ES-I3 (cell line): ENCODE data around the gene DCAF4.
"Not testable (repeated sequence)": the region's sequence is repeated elsewhere in the genome, so short reads cannot be mapped to it uniquely, and the experiment has no call there.

Experiments
- H3K36me3 ChIP-seq: 2 replicates; pipeline ENCODE4 v1.6.1; 2013; ENCODE audit warnings: mild to moderate bottlenecking, low read length, control low read depth, moderate library complexity; ENCODE audit not compliant: insufficient read depth
- H3K4me1 ChIP-seq: 2 replicates; pipeline ENCODE4 v1.6.1; 2013; ENCODE audit warnings: mild to moderate bottlenecking, control low read depth, low read length; ENCODE audit not compliant: insufficient read depth
- H3K9ac ChIP-seq: 2 replicates; pipeline ENCODE4 v1.6.1; 2013; ENCODE audit warnings: low read depth, mild to moderate bottlenecking, low read length, moderate library complexity
- H3K9me3 ChIP-seq: 2 replicates; pipeline ENCODE4 v1.6.1; 2013; ENCODE audit warnings: mild to moderate bottlenecking, low read length, moderate library complexity; ENCODE audit not compliant: control insufficient read depth, insufficient read depth

The DCAF4 gene

GRCh38 chr14:72958548-72958947 is 32.3 kb downstream of the DCAF4 start:
- Histone ChIP-seq H3K9ac (no peak overlapping the region), H3K4me1 (no peaks in the 10 kb centered on the region; the same call in 1 of the 2 replicates), H3K36me3 (peaks cover 14% of the 10 kb centered on the region), H3K9me3 (no peaks in the 10 kb centered on the region)

GRCh38 chr14:72961016-72961415 is 34.8 kb downstream of the DCAF4 start:
- not testable (repeated sequence) for H3K9me3 ChIP-seq, H3K4me1 ChIP-seq, H3K9ac ChIP-seq
- peaks cover 12% of the 10 kb centered on the region for H3K36me3 ChIP-seq

GRCh38 chr14:72961579-72962335 is 35.5 kb downstream of the DCAF4 start:
- peaks cover 7% of the 10 kb centered on the region for H3K36me3 ChIP-seq
- H3K4me1 ChIP-seq: no peaks in the 10 kb centered on the region; the same call in 1 of the 2 replicates
- no peaks in the 10 kb centered on the region for H3K9me3 ChIP-seq
- no peak overlapping the region for H3K9ac ChIP-seq

DNA sequence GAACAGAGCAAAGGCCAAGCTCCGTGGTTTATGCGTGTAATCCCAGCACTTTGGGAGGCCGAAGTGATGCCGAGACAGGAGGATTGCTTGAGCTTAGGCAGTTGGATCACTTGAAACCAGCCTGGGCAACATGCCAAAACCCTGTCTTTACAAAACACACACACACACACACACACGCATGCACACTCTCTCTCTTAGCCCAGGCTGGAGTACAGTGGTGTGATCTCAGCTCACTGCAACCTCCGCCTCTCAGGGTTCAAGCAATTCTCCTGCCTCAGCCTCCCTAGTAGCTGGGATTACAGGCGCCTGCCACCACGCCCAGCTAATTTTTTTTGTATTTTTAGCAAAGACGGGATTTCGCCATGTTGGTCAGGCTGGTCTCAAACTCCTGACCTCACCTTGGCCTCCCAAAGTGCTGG is 36.1 kb downstream of the DCAF4 start:
- not testable (repeated sequence) for H3K9me3 ChIP-seq, H3K9ac ChIP-seq, H3K36me3 ChIP-seq, H3K4me1 ChIP-seq

DNA sequence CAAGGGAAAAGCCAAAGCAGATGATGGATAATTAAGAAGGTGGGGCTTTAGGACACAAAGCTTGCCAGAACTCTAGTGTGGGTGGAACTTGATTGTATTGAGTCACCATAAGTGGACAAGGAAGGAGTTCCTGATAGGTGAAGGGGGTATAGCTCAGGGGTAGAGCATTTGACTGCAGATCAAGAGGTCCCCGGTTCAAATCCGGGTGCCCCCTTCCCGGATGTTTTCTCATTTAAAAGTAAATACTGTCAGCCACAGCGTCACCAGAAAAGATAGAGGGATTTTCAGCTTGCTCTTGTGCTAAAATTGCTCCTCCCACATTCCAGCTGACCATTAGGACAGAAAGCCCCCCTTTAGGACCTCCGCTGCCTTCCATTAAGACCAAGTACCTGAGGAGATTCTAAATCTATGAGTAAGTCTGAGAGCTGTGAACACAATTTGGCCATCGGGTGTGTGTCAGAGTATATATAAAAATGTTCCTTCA is 36.6 kb downstream of the DCAF4 start:
- no peak overlapping the region for H3K9ac ChIP-seq
- H3K9me3 ChIP-seq: no peaks in the 10 kb centered on the region
- peaks cover 7% of the 10 kb centered on the region for H3K36me3 ChIP-seq
- H3K4me1 ChIP-seq: no peaks in the 10 kb centered on the region; the same call in 1 of the 2 replicates

- H3K36me3 ChIP-seq: no peaks in the 10 kb centered on the region
These were observed 39.0 kb downstream of the DCAF4 start for GRCh38 chr14:72965249-72965648.

DNA sequence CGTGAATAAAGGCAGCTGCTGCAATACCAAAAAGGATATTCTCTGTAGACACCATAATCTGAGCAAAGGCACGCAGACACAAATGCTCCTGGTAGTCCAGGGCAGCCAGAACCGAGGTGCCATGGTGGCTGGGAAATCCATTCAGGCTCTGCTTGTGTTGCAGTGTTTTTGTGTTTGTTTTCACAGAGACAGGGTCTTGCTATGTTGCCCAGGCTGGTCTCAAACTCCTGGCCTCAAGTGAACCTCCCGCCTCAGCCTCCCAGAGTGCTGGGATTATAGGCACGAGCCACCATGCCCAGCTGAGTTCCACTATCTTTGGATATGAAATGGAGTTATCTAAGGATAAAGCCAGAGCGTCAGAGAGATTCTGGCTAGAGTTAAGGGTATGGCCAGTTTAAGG is 39.8 kb downstream of the DCAF4 start:
- Histone ChIP-seq H3K4me1 (no peaks in the 10 kb centered on the region; the same call in 1 of the 2 replicates), H3K9me3 (no peaks in the 10 kb centered on the region), H3K9ac (no peak overlapping the region), H3K36me3 (no peaks in the 10 kb centered on the region)

More at GRCh38 chr14:72965249-72965648, 39.0 kb downstream of the DCAF4 start:
- Histone ChIP-seq H3K4me1 (no peaks in the 10 kb centered on the region; the same call in 1 of the 2 replicates), H3K9me3 (no peaks in the 10 kb centered on the region), H3K9ac (no peak overlapping the region)

DNA sequence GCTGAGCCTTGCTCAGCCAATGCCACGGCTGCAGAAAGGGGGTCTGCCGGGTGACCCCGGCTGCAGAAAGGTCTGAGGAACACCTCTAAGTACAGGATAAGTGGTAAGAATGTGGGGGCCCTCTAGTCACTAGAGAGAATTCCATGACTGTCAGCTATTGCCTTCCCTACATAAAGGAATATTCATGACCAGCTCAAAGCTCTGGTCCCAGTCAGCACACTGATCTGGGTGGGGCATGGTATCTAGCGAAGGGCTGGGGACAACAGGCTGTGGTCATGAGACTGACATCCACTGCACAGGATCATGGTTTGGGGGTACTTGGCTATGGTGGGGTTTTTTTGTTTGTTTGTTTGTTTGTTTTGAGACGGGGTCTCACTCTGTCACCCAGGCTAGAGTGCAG is 42.1 kb downstream of the DCAF4 start:
- Histone ChIP-seq H3K4me1 (no peaks in the 10 kb centered on the region), H3K36me3 (no peaks in the 10 kb centered on the region), H3K9ac (no peak overlapping the region), H3K9me3 (no peaks in the 10 kb centered on the region)

DNA sequence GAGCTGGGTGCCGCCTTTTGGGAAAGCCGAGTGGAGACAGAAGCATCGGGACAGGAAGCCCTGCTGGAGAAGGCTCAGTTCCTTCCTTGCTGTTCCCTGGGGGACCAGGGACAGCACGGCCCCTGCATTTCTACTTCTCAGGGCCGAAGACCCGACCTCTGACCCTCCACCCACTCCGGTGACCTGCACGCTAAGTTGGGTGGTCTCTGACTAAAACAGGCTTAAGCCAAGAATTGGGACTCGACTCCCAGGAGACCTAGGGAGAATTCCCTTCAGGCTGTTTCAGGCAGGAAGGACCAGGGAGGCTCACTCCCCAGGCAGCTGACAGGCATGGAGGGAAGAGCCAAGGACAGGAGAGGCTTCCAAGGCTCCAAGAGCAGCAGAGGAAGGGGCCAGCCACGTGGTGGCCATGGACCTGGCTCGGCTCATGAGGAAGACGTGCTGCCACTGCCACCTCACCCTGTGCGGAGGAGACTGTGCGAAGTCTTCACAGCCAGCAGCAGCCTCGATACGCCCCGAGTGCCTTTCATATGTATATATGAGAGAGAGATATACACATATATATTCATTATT is 43.9 kb downstream of the DCAF4 start:
- no peaks in the 10 kb centered on the region for H3K36me3 ChIP-seq
- H3K9me3 ChIP-seq: no peaks in the 10 kb centered on the region
- H3K9ac ChIP-seq: no peak overlapping the region
- H3K4me1 ChIP-seq: no peaks in the 10 kb centered on the region

DNA sequence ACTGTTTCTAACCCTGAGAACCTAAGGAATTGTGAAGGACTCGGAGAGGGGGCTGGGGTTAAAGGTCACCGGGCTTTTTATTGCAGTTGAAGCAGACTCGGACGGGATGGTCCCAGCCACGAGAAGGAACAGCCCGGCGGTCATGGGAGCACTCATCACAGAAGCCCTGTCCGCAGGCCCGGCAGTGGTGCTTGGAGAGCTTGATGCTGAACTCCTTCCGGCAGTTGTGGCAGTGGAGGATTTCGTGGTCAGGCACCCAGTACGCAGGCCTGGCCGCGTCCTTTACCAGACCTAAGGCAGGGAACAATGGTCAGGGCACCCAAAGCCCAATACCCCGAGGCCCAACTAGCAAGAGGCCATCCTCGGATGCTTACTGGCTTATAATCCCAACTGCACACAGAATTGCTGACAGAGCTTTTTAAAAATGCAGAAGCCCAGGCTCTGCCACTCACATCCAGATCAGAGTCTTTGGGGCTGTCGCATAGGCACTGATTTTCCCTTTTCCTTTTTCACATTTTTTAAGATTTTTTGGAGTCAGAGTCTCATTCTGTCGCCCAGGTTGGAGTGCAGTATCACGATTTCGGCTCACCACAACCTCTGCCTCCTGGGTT is 44.7 kb downstream of the DCAF4 start:
- Histone ChIP-seq H3K4me1 (no peaks in the 10 kb centered on the region), H3K36me3 (no peaks in the 10 kb centered on the region), H3K9ac (no peak overlapping the region), H3K9me3 (no peaks in the 10 kb centered on the region)

DNA sequence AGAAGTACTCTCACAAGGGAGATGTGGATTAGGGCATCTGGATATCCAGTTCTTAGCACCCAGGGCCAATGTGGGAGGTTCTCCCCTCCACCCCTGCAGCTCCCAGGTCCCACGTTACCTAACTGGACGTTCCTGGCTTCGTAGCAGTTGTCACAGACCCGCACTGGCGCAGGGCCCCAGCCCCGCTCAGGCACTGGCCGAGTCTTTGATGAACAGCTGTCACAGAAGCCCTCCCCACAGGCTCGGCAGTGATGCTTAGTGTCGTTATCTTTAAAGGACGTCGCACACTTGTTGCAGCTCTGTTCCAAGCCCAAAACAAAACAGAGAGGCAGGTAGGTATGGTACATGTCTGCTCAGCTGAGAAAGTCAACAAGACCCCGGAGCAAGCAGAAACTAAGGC is 48.4 kb downstream of the DCAF4 start:
- no peaks in the 10 kb centered on the region for H3K4me1 ChIP-seq
- H3K9me3 ChIP-seq: no peaks in the 10 kb centered on the region
- H3K9ac ChIP-seq: no peak overlapping the region
- no peaks in the 10 kb centered on the region; the same call in 1 of the 2 replicates for H3K36me3 ChIP-seq

DNA sequence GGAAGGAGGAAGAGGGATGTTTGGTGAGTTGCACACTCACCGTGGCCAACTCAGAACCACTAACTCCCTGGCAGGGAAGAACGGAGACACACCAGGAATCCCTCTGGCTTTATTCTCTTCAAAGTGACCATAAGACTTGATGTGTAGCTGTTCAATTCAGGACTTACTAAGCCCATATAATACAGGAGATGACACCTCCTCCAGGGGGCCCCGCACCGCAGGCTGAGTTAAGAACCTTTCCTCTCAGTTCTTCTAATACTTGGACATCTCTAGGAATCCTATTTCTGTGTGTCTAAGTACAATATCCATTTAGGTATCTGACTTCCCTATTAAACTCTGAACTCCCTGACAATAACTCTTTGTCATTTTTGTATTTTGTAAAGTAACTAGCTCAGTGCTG is 49.5 kb downstream of the DCAF4 start:
- H3K9me3 ChIP-seq: no peaks in the 10 kb centered on the region
- H3K36me3 ChIP-seq: no peaks in the 10 kb centered on the region; the same call in 1 of the 2 replicates
- no peak overlapping the region for H3K9ac ChIP-seq
- H3K4me1 ChIP-seq: no peaks in the 10 kb centered on the region

- Histone ChIP-seq H3K9me3 (no peaks in the 10 kb centered on the region), H3K36me3 (no peaks in the 10 kb centered on the region; the same call in 1 of the 2 replicates), H3K4me1 (no peaks in the 10 kb centered on the region), H3K9ac (no peak overlapping the region)
These were observed 52.6 kb downstream of the DCAF4 start for GRCh38 chr14:72978856-72979255.

GRCh38 chr14:72980863-72981262 is 54.6 kb downstream of the DCAF4 start:
- peaks cover 1% of the 10 kb centered on the region for H3K36me3 ChIP-seq
- no peaks in the 10 kb centered on the region for H3K4me1 ChIP-seq
- no peak overlapping the region for H3K9ac ChIP-seq

More at GRCh38 chr14:72980863-72981262, 54.6 kb downstream of the DCAF4 start:
- H3K9me3 ChIP-seq: no peaks in the 10 kb centered on the region
